Measurements from ENCODE around the gene GALNT16.

DNA sequence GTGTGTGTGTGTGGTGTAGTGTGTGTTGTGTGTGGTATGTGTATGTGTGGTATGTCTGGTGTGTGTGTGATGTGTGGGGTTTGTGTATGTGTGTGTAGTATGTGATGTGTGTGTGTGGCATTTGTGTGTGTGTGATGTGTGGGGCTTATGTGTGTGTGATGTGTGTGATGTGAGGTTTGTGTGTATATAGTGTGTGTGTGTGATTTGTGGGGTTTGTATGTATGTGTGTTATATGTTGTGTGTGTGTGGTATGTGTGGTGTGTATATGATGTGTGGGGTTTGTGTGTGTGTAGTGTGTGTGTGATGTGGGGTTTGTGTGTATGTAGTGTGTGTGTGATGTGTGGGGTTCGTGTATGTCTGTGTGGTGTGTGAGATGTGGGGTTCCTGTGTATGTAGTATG is 9.4 kb downstream of the GALNT16 start:
- TF ChIP-seq CTCF (IDR thresholded peaks at IDR 0.05), result no peak
- TF ChIP-seq EZH2 (IDR thresholded peaks at IDR 0.05; ENCODE audit: borderline replicate concordance, insufficient read depth, low read depth, low read length, poor library complexity, severe bottlenecking), result no peak
